H1 (cell line): ENCODE data around the gene DDX41. TPM values are rescaled to one million over a fixed set of nuclear protein-coding genes. Genes with fewer than 3 reads are reported as not detected.

Source experiments
- CTCF ChIA-PET: fragments of 300-600 bp; sonication (Branson Sonifier 250); formaldehyde crosslinking; loops from one replicate; lab custom pipeline; 2021; ENCODE audit not compliant: partially characterized antibody; lab: Charles Lee
- POLR2A ChIA-PET: fragments of 300-600 bp; sonication (Branson Sonifier 250); formaldehyde crosslinking; loops from one replicate; lab custom pipeline; 2021; ENCODE audit warnings: inconsistent platforms; ENCODE audit not compliant: partially characterized antibody; lab: Charles Lee
- DNase-seq, 2 experiments: peaks; one replicate each; pipeline versions ENCODE4 v3.0.0 to v3.0.0-alpha.2; 2010 to 2022; ENCODE audit warnings: low spot score in 2 of 2, low read depth in 1 of 2, mixed read lengths in 1 of 2
- FAIRE-seq: peaks from 2 replicates; lab custom pipeline; 2011; peaks lifted over from hg19 to GRCh38; lab: Jason Lieb, UNC
- H2AFZ ChIP-seq: 2 replicates; pipeline ENCODE4 v1.8.1; 2012; ENCODE audit warnings: low read length, inconsistent platforms
- H2AK5ac ChIP-seq: 2 replicates; pipeline ENCODE4 v1.6.1; 2013; ENCODE audit warnings: low read depth, low read length
- H2BK120ac ChIP-seq: replicated peaks from 2 replicates; pipeline ENCODE3; 2013; ENCODE audit warnings: low read depth, low read length, inconsistent platforms
- H2BK12ac ChIP-seq: 2 replicates; pipeline ENCODE4 v1.6.1; 2013; ENCODE audit warnings: low read depth, low read length
- H2BK15ac ChIP-seq: 2 replicates; pipeline ENCODE4 v1.6.1; 2013; ENCODE audit warnings: low read length
- H2BK20ac ChIP-seq: 2 replicates; pipeline ENCODE4 v1.6.1; 2013; ENCODE audit warnings: low read length
- H2BK5ac ChIP-seq: 2 replicates; pipeline ENCODE4 v1.6.1; 2013; ENCODE audit warnings: low read depth, low read length
- H3K14ac ChIP-seq: 2 replicates; pipeline ENCODE4 v1.6.1; 2013; ENCODE audit warnings: inconsistent platforms; ENCODE audit not compliant: insufficient read length
- H3K18ac ChIP-seq: 2 replicates; pipeline ENCODE4 v1.6.1; 2013; ENCODE audit warnings: low read length; ENCODE audit errors: extremely low read depth
- H3K23ac ChIP-seq: 2 replicates; pipeline ENCODE4 v1.6.1; 2013; ENCODE audit warnings: inconsistent platforms; ENCODE audit not compliant: insufficient read length
- H3K23me2 ChIP-seq: 2 replicates; pipeline ENCODE4 v1.6.1; 2013; ENCODE audit warnings: low read depth, low read length
- H3K27ac ChIP-seq: 2 replicates; pipeline ENCODE4 v1.6.1; 2011; ENCODE audit warnings: low read depth, low read length, inconsistent platforms
- H3K27me3 ChIP-seq, 4 experiments: replicated peaks in 1 of 4; 1 replicate in 1 of 4; 2 replicates in 3 of 4; pipeline versions ENCODE4 v1.6.1 to v1.8.1; 2011 to 2013; ENCODE audit warnings: low read length in 3 of 4, mild to moderate bottlenecking in 3 of 4, inconsistent platforms in 2 of 4, mixed read lengths in 2 of 4, moderate library complexity in 1 of 4; ENCODE audit not compliant: control insufficient read depth in 3 of 4, insufficient read depth in 3 of 4; ENCODE audit errors: extremely low read depth in 1 of 4
- H3K36me3 ChIP-seq, 4 experiments: 2 replicates each; pipeline versions ENCODE4 v1.6.1 to v1.8.1; 2011 to 2013; ENCODE audit warnings: mild to moderate bottlenecking in 4 of 4, low read length in 3 of 4, moderate library complexity in 2 of 4, control low read depth in 1 of 4, inconsistent platforms in 1 of 4; ENCODE audit not compliant: insufficient read depth in 4 of 4, control insufficient read depth in 2 of 4
- H3K4ac ChIP-seq: replicated peaks from 2 replicates; pipeline ENCODE3; 2013; ENCODE audit warnings: low read length, low read depth, mixed read lengths, inconsistent platforms; ENCODE audit not compliant: insufficient read length
- H3K4me1 ChIP-seq, 4 experiments: replicated peaks in 1 of 4; 1 replicate in 1 of 4; 2 replicates in 3 of 4; pipeline versions ENCODE4 v1.6.1 to v1.8.1; 2011 to 2013; ENCODE audit warnings: low read length in 3 of 4, inconsistent platforms in 2 of 4, mixed read lengths in 1 of 4; ENCODE audit not compliant: insufficient read depth in 4 of 4, control insufficient read depth in 3 of 4
- H3K4me2 ChIP-seq, 2 experiments: 2 replicates each; pipeline versions ENCODE4 v1.6.1 to v1.8.1; 2011 to 2013; ENCODE audit warnings: low read depth in 2 of 2, low read length in 2 of 2, control low read depth in 1 of 2, inconsistent platforms in 1 of 2, mild to moderate bottlenecking in 1 of 2; ENCODE audit not compliant: insufficient read depth in 1 of 2
- H3K4me3 ChIP-seq, 4 experiments: fragments of 200-600, 300-600 bp in 1 of 4; sonication (generic), shearing (Covaris generic), sonication (Bioruptor Twin) in 1 of 4; 2 replicates each; pipeline versions ENCODE4 v1.5.1 to v1.8.1; 2011 to 2016; ENCODE audit warnings: low read length in 4 of 4, low read depth in 3 of 4, control low read depth in 2 of 4, inconsistent platforms in 2 of 4, mild to moderate bottlenecking in 2 of 4, mixed read lengths in 1 of 4, moderate library complexity in 1 of 4; ENCODE audit not compliant: insufficient read depth in 2 of 4; ENCODE audit errors: extremely low read depth in 1 of 4
- H3K56ac ChIP-seq: replicated peaks from 2 replicates; pipeline ENCODE3; 2013; ENCODE audit warnings: low read depth, mild to moderate bottlenecking, mixed read lengths, low read length, inconsistent platforms; ENCODE audit not compliant: insufficient read length
- H3K79me1 ChIP-seq: 2 replicates; pipeline ENCODE4 v1.6.1; 2013; ENCODE audit warnings: low read depth, low read length, control low read depth
- H3K79me2 ChIP-seq, 2 experiments: 2 replicates each; pipeline versions ENCODE4 v1.6.1 to v1.8.1; 2012 to 2013; ENCODE audit warnings: low read length in 2 of 2, mild to moderate bottlenecking in 2 of 2, inconsistent platforms in 1 of 2; ENCODE audit not compliant: insufficient read depth in 2 of 2, control insufficient read depth in 1 of 2
- H3K9ac ChIP-seq, 4 experiments: replicated peaks in 1 of 4; 1 replicate in 1 of 4; 2 replicates in 3 of 4; pipeline versions ENCODE4 v1.6.1 to v1.8.1; 2011 to 2013; ENCODE audit warnings: low read depth in 3 of 4, low read length in 3 of 4, control low read depth in 2 of 4, mild to moderate bottlenecking in 2 of 4, moderate library complexity in 2 of 4, inconsistent platforms in 1 of 4; ENCODE audit errors: extremely low read depth in 1 of 4
- H3K9me3 ChIP-seq, 2 experiments: 2 replicates each; pipeline versions ENCODE4 v1.6.1 to v1.8.1; 2012 to 2013; ENCODE audit warnings: mild to moderate bottlenecking in 2 of 2, moderate library complexity in 2 of 2, control low read depth in 1 of 2, inconsistent platforms in 1 of 2, low read depth in 1 of 2, low read length in 1 of 2, mixed read lengths in 1 of 2; ENCODE audit not compliant: insufficient read depth in 2 of 2
- H4K20me1 ChIP-seq, 2 experiments: replicated peaks in 1 of 2; 2 replicates each; pipeline versions ENCODE3 to v1.8.1; 2011 to 2013; ENCODE audit warnings: inconsistent platforms in 2 of 2, low read length in 2 of 2, mild to moderate bottlenecking in 1 of 2; ENCODE audit not compliant: insufficient read depth in 2 of 2, control insufficient read depth in 1 of 2
- H4K5ac ChIP-seq: 2 replicates; pipeline ENCODE4 v1.6.1; 2013; ENCODE audit warnings: low read length, low read depth, mixed read lengths, inconsistent platforms; ENCODE audit not compliant: insufficient read length
- H4K8ac ChIP-seq: 2 replicates; pipeline ENCODE4 v1.8.0; 2013; ENCODE audit warnings: mild to moderate bottlenecking, moderate library complexity, low read length, inconsistent platforms; ENCODE audit not compliant: insufficient read depth; ENCODE audit errors: extremely low read depth
- H4K91ac ChIP-seq: replicated peaks from 2 replicates; pipeline ENCODE3; 2013; ENCODE audit warnings: low read length, mixed read lengths, inconsistent platforms; ENCODE audit not compliant: insufficient read length
- HDAC2 ChIP-seq, 2 experiments: fragments of 300-600 bp in 1 of 2; sonication (generic) in 1 of 2; IDR thresholded peaks; 2 replicates each; pipeline ENCODE4 v1.6.1; 2011 to 2012; ENCODE audit warnings: low read depth in 2 of 2, low read length in 2 of 2, mild to moderate bottlenecking in 2 of 2, moderate library complexity in 2 of 2, borderline replicate concordance in 1 of 2, inconsistent platforms in 1 of 2
- RFX5 ChIP-seq: IDR thresholded peaks from 2 replicates; pipeline ENCODE4 v1.6.1; 2011; ENCODE audit warnings: low read depth, low read length, improper control_type of control experiment, borderline replicate concordance
- WGBS, 2 experiments: shearing (Covaris generic) in 1 of 2; methylation state at CpG; one replicate each; pipeline versions ENCODE4 v1.1.6 to v1.1.7; 2013 to 2015; ENCODE audit warnings: low lambda C conversion rate in 2 of 2, mixed read lengths in 2 of 2, inconsistent platforms in 1 of 2, low coverage in 1 of 2, missing lambda C conversion rate in 1 of 2; ENCODE audit not compliant: insufficient replicate concordance in 2 of 2, insufficient coverage in 1 of 2, insufficient read length in 1 of 2; ENCODE audit errors: extremely low coverage in 1 of 2, missing lambda C conversion rate in 1 of 2; 5-methylcytosine and 5-hydroxymethylcytosine counted together
- polyA plus RNA-seq, 7 experiments: library from polyadenylated mRNA; depleted of rRNA in 3 of 7; stranded (reverse) in 5 of 7; unstranded in 2 of 7; fragments of >200 nt in 5 of 7; fragments of 200-250 nt in 2 of 7; gene quantifications; 1 replicate in 5 of 7; 2 replicates in 1 of 7; 4 replicates in 1 of 7; pipeline versions ENCODE4 v1.2.1 to v1.2.3, GENCODE V29; 2011 to 2013; ENCODE audit warnings: missing spikeins in 2 of 7, mixed read lengths in 2 of 7
- total RNA-seq: library from RNA; stranded (reverse); fragmentation: NEBNext Ultra II Directional; extraction: Animal tissue kit (Norgen Biotek cat#: 25700); gene quantifications from 2 replicates; pipeline ENCODE4 v1.2.1, GENCODE V29; 2021

The DDX41 gene
- total and polyA plus RNA-seq, 2 of the 8 experiments (the other 6 are each of a cell fraction or from before 2014, with no cell fraction given), result 102 to 135 TPM

- Histone ChIP-seq H2BK5ac (no peak overlapping the region), H2AFZ (no peak overlapping the region), H2AK5ac (no peak overlapping the region), H3K4me3 (peak overlapping the region; percentile 68 to 86 (median 82)), H2BK120ac (no peak overlapping the region), H3K14ac (no peak overlapping the region), H3K23ac (no peak overlapping the region), H3K56ac (no peak overlapping the region), H3K23me2 (peaks cover 6% of the 10 kb centered on the region), H3K27me3 (no peaks in the 10 kb centered on the region), H4K20me1 (peaks cover 8 to 19% of the 10 kb centered on the region in 2 experiments), H3K9me3 (no peaks in the 10 kb centered on the region), H4K8ac (no peak overlapping the region), H3K4me2 (peak overlapping the region; percentile 68 to 82), H3K4me1 (peaks cover 5 to 9% (median 7%) of the 10 kb centered on the region in 4 experiments), H2BK12ac (no peak overlapping the region), H3K18ac (no peak overlapping the region), H3K4ac (no peak overlapping the region), H2BK20ac (no peak overlapping the region), H4K91ac (no peak overlapping the region), H3K9ac (peak overlapping the region in 2 of 4 experiments; percentile 69 to 81; a peak in 3 of 7 replicates), H3K79me1 (peaks cover 8% of the 10 kb centered on the region), H4K5ac (no peak overlapping the region), H2BK15ac (no peak overlapping the region), H3K27ac (no peak overlapping the region), H3K79me2 (peaks cover 3 to 56% of the 10 kb centered on the region in 2 experiments; a peak in 2 of 4 replicates), H3K36me3 (peaks cover 0 to 21% (median 6%) of the 10 kb centered on the region in 4 experiments; a peak in 3 of 8 replicates)
- no peak for TF ChIP-seq RFX5
- no peak for TF ChIP-seq HDAC2 (IDR thresholded peaks at IDR 0.05; ENCODE audit: borderline replicate concordance in 1 of 2, low read depth in 2 of 2, low read length in 2 of 2)
- DNase-seq (no peak), FAIRE-seq (no peak)
- ChIA-PET CTCF (interaction anchor here (0.8 to 1.4 kb wide), 4 partner anchors 8 to 37 kb away, joined by 3 to 7 read pairs (median 3); no protein-coding TSS in a partner anchor), POLR2A (interaction anchor here (0.6 to 2.6 kb wide), 4 partner anchors 8 to 51 kb away, joined by 3 to 10 read pairs (median 6); partner anchors contain the start of gene DOK3)
- WGBS, 2 experiments, result 77% methylated on average over 16 of the region's 16 CpGs; no CpG with 5 or more reads in 1 of the 2 experiments
Measured at GRCh38 chr5:177552839-177553455, 36.2 kb upstream of the DDX41 start.
